ENCODE results near the gene MEIS2.

Gene MEIS2

DNA sequence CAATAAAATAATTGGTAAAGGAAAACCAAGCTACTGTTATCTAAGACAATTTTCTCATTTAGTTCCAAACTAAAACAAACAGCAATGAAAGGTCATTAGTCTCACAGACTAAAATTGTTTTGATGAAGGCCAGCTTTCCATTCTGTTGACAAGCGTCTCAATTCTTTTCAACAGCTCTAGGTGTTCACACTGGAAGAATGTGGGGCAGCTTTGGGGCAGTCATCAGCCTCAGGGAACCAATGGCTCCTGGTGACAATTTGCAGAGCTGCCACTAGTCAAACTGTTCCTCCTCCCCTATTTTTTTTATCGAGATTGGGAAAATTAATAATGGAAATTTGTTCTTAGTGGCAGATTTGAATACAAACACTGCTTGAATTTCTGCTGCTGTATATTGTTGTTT lies 104.2 kb downstream of the MEIS2 start:
- TF ChIP-seq POLR2AphosphoS5 (IDR thresholded peaks at IDR 0.05; ENCODE audit: low read depth, low read length) (no peak), SIN3A (IDR thresholded peaks at IDR 0.05; ENCODE audit: borderline replicate concordance, insufficient read depth, low read length) (no peak)
- TF ChIP-seq, protein P1, sequence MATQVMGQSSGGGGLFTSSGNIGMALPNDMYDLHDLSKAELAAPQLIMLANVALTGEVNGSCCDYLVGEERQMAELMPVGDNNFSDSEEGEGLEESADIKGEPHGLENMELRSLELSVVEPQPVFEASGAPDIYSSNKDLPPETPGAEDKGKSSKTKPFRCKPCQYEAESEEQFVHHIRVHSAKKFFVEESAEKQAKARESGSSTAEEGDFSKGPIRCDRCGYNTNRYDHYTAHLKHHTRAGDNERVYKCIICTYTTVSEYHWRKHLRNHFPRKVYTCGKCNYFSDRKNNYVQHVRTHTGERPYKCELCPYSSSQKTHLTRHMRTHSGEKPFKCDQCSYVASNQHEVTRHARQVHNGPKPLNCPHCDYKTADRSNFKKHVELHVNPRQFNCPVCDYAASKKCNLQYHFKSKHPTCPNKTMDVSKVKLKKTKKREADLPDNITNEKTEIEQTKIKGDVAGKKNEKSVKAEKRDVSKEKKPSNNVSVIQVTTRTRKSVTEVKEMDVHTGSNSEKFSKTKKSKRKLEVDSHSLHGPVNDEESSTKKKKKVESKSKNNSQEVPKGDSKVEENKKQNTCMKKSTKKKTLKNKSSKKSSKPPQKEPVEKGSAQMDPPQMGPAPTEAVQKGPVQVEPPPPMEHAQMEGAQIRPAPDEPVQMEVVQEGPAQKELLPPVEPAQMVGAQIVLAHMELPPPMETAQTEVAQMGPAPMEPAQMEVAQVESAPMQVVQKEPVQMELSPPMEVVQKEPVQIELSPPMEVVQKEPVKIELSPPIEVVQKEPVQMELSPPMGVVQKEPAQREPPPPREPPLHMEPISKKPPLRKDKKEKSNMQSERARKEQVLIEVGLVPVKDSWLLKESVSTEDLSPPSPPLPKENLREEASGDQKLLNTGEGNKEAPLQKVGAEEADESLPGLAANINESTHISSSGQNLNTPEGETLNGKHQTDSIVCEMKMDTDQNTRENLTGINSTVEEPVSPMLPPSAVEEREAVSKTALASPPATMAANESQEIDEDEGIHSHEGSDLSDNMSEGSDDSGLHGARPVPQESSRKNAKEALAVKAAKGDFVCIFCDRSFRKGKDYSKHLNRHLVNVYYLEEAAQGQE (IDR thresholded peaks at IDR 0.05; ENCODE audit: insufficient read depth in 1 of 2, low read depth in 2 of 2, low read length in 2 of 2), result no peak

DNA sequence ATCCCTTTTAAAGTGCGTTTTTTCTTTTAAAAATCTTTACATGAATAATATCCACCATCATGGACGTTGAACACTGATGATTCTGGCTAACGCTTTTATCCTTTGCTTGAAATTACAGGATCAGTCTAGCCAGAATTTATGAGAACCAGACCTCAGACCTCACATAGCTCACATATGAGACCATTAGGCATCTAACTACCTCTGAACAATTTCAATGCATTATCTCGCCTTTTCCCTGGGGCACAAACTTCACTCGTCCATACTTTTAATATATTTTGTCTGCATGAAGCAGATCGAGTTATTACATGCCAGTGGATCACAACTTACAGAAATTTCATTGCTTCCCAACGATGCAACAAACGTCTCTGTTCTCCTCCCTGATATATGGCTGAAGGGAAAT lies 105.6 kb downstream of the MEIS2 start:
- TF ChIP-seq POLR2AphosphoS5 (IDR thresholded peaks at IDR 0.05; ENCODE audit: low read depth, low read length), result no peak
- no peak for TF ChIP-seq TAF1 (IDR thresholded peaks at IDR 0.05; ENCODE audit: borderline replicate concordance, insufficient read depth, low read length)
- TF ChIP-seq SIN3A (IDR thresholded peaks at IDR 0.05; ENCODE audit: borderline replicate concordance, insufficient read depth, low read length), result no peak
- no peak for TF ChIP-seq FOXP2 (optimal IDR thresholded peaks at IDR 0.05; ENCODE audit: borderline replicate concordance, extremely low read depth, extremely low read length, insufficient read depth)
- TF ChIP-seq, protein P1 (IDR thresholded peaks at IDR 0.05; ENCODE audit: insufficient read depth in 1 of 2, low read depth in 2 of 2, low read length in 2 of 2), result no peak

DNA sequence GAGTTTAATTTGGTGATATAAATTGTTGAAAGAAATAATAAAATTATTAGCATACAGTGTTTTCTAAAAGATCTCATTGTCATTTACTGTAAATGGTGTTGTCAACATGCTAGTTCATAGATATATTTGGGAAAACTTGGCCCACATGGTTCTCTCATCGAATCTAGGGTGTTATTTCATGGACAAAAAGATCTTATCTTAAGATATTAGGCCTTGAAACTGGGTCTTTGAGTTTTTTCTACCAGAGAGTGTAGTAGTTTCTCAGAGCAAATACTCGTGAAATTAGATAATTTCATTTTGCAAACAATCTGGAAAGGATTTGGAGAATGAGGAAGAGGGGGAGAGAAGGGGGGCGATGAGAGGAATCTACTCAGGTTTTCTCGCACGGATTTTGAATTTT lies 107.9 kb downstream of the MEIS2 start:
- TF ChIP-seq POLR2AphosphoS5 (IDR thresholded peaks at IDR 0.05; ENCODE audit: low read depth, low read length) (no peak), SIN3A (IDR thresholded peaks at IDR 0.05; ENCODE audit: borderline replicate concordance, insufficient read depth, low read length) (no peak), FOXP2 (optimal IDR thresholded peaks at IDR 0.05; ENCODE audit: borderline replicate concordance, extremely low read depth, extremely low read length, insufficient read depth) (no peak), TAF1 (IDR thresholded peaks at IDR 0.05; ENCODE audit: borderline replicate concordance, insufficient read depth, low read length) (no peak)
- TF ChIP-seq, protein P1 (IDR thresholded peaks at IDR 0.05; ENCODE audit: insufficient read depth in 1 of 2, low read depth in 2 of 2, low read length in 2 of 2), result no peak

DNA sequence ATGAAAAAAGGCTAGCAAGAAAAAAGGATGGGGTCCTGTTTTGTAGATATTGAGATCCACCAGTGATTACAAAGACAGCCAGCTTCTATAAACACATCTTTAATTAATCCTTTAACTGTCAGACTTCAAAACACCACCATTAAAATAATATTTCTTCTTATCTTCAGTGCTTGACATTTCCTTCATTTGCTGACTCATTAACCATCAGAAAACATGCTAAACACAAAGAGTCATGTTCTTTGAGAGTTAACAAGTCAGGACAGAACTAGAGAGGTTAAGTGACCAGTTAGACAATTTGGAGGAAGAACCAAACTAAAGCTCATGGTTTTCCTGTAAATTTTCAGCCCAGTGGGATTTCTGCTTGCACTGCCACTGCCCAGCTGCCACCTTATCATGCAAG lies 111.4 kb downstream of the MEIS2 start:
- TF ChIP-seq FOXP2 (optimal IDR thresholded peaks at IDR 0.05; ENCODE audit: borderline replicate concordance, extremely low read depth, extremely low read length, insufficient read depth), result no peak
- no peak for TF ChIP-seq SIN3A (IDR thresholded peaks at IDR 0.05; ENCODE audit: borderline replicate concordance, insufficient read depth, low read length)
- TF ChIP-seq, protein P1 (IDR thresholded peaks at IDR 0.05; ENCODE audit: insufficient read depth in 1 of 2, low read depth in 2 of 2, low read length in 2 of 2), result no peak
- no peak for TF ChIP-seq TAF1 (IDR thresholded peaks at IDR 0.05; ENCODE audit: borderline replicate concordance, insufficient read depth, low read length)
- no peak for TF ChIP-seq POLR2AphosphoS5 (IDR thresholded peaks at IDR 0.05; ENCODE audit: low read depth, low read length)

DNA sequence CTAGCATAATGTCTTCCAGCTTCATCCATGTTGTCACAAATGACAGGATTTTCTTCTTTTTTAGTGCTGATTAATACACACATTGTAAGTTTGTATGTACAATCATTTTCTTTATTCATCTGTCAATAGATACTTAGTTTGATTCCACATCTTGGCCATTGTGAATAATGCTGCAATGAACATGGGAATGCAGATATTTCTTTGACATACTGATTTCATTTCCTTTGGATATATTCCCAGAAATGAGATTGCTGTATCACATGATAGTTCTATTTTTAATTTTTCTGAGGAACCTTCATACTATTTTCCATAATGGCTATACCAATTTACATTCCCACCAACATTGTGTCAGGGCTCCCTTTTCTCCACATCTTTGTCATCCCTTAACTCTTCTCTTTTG lies 117.9 kb downstream of the MEIS2 start:
- TF ChIP-seq POLR2AphosphoS5 (IDR thresholded peaks at IDR 0.05; ENCODE audit: low read depth, low read length) (no peak), SIN3A (IDR thresholded peaks at IDR 0.05; ENCODE audit: borderline replicate concordance, insufficient read depth, low read length) (no peak)
